Measurements from ENCODE around the gene TAX1BP3. TPM values are rescaled to one million over a fixed set of nuclear protein-coding genes. Genes with fewer than 3 reads are reported as not detected.

Gene TAX1BP3
- total and polyA plus RNA-seq, 9 donors = 42.6 to 80.5 (median 61.5) TPM

DNA sequence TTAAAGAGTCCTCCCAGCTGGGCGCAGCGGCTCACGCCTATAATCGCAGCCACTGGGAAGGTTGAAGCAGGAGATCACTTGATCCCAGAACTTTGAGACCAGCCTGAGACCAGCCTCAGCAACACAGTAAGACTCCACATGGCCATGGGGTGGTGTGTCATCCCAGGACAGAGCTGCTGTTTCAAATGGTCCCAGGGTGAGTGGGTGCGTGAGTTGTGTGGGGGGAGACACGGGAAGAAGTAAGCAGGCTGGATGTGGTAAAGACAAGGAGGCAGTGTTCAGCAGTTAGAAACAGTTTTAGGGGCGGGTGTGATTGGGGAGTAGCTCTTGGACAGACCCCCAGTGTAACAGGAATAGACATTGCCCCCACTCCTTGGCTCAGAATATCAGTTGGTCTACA lies 36.1 kb downstream of the TAX1BP3 start:
- H3K27me3 ChIP-seq (ENCODE audit: control insufficient read depth, insufficient read depth, low read length) = no peaks in the 10 kb centered on the region
- peaks cover 10% of the 10 kb centered on the region for H3K4me1 ChIP-seq (ENCODE audit: control insufficient read depth, insufficient read depth, low read length)
- no peak for DNase-seq
- no peak overlapping the region for H3K27ac ChIP-seq (ENCODE audit: low read length)
- peaks cover 35% of the 10 kb centered on the region for H3K36me3 ChIP-seq (ENCODE audit: control insufficient read depth, insufficient read depth, low read length)
- WGBS (ENCODE audit: insufficient coverage) = 98% methylated on average over 4 of the region's 7 CpGs
- H3K4me3 ChIP-seq (ENCODE audit: low read length) = no peak overlapping the region
- H3K9me3 ChIP-seq (replicated peaks; ENCODE audit: control insufficient read depth, low read depth, low read length) = no peaks in the 10 kb centered on the region

- Histone ChIP-seq H3K27ac (ENCODE audit: low read length) (no peak overlapping the region), H3K36me3 (ENCODE audit: control insufficient read depth, insufficient read depth, low read length) (peaks cover 38% of the 10 kb centered on the region), H3K9me3 (replicated peaks; ENCODE audit: control insufficient read depth, low read depth, low read length) (no peaks in the 10 kb centered on the region), H3K4me1 (ENCODE audit: control insufficient read depth, insufficient read depth, low read length) (peaks cover 7% of the 10 kb centered on the region), H3K4me3 (ENCODE audit: low read length) (no peak overlapping the region), H3K27me3 (ENCODE audit: control insufficient read depth, insufficient read depth, low read length) (no peaks in the 10 kb centered on the region)
- no peak for DNase-seq
- 48% methylated on average over 3 of the region's 10 CpGs for WGBS (ENCODE audit: insufficient coverage)
These were observed 37.6 kb downstream of the TAX1BP3 start for GRCh38 chr17:3630781-3631180.

- H3K4me1 ChIP-seq (ENCODE audit: control insufficient read depth, insufficient read depth, low read length) = peaks cover 10% of the 10 kb centered on the region
- H3K9me3 ChIP-seq (replicated peaks; ENCODE audit: control insufficient read depth, low read depth, low read length) = no peaks in the 10 kb centered on the region
- no peak for DNase-seq
- peak overlapping the region; percentile 13 for H3K27ac ChIP-seq (ENCODE audit: low read length)
- WGBS (ENCODE audit: insufficient coverage) = 92% methylated on average over 6 of the region's 11 CpGs
- H3K27me3 ChIP-seq (ENCODE audit: control insufficient read depth, insufficient read depth, low read length) = no peaks in the 10 kb centered on the region
- H3K36me3 ChIP-seq (ENCODE audit: control insufficient read depth, insufficient read depth, low read length) = peaks cover 61% of the 10 kb centered on the region
- H3K4me3 ChIP-seq (ENCODE audit: low read length) = no peak overlapping the region
These were observed 40.6 kb downstream of the TAX1BP3 start for GRCh38 chr17:3627769-3628167.

DNA sequence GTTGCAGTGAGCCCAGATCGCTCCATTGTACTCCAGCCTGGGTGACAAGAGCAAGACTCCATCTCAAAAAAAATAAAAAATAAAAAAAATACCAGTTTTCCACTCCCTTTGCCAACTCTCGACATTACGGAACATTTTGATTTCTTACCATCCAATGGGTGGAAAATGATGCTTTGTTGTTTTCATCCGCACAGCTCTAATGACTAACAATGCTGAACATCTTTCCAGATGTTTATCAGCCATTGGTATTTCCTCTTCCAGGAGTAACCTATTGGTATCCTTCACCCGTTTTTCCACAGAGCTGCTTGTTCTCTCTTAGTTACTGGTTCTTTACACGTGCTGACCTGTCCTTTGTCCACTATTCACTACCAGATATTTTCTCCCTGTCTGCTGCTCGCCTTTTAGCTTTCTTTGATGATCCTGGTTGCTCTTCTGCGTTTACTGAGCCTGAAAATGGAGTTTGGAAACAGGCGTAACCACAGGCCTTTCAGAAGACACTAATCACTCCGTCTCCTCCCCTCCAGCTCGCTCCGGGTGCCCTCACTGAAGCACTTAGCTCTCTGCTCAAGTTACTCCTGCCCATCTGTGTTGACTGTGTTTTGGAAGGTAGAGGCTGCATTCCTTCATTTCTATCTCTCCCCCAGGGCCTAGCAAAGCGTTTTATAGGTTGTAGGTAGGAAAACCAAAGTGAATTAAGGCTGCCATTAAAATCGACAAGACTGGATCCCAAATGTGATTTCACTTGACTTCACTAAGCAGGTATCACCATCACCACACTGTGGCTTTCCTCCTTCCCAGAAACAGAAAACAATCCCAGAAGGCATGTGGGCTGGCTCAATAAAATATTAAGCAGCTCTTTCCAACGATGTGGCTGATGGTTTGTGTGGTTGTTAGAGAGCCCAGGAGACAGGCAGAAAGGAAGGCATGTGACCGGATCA lies 41.3 kb downstream of the TAX1BP3 start:
- Histone ChIP-seq H3K9me3 (replicated peaks; ENCODE audit: control insufficient read depth, low read depth, low read length) (no peaks in the 10 kb centered on the region), H3K27ac (ENCODE audit: low read length) (peak overlapping the region; percentile 53), H3K36me3 (ENCODE audit: control insufficient read depth, insufficient read depth, low read length) (peaks cover 59% of the 10 kb centered on the region), H3K4me3 (ENCODE audit: low read length) (no peak overlapping the region), H3K27me3 (ENCODE audit: control insufficient read depth, insufficient read depth, low read length) (no peaks in the 10 kb centered on the region), H3K4me1 (ENCODE audit: control insufficient read depth, insufficient read depth, low read length) (peaks cover 10% of the 10 kb centered on the region)
- 75% methylated on average over 7 of the region's 16 CpGs for WGBS (ENCODE audit: insufficient coverage)
- peak; percentile 39 for DNase-seq

- no peaks in the 10 kb centered on the region for H3K9me3 ChIP-seq (replicated peaks; ENCODE audit: control insufficient read depth, low read depth, low read length)
- H3K4me1 ChIP-seq (ENCODE audit: control insufficient read depth, insufficient read depth, low read length) = peaks cover 10% of the 10 kb centered on the region
- H3K27me3 ChIP-seq (ENCODE audit: control insufficient read depth, insufficient read depth, low read length) = no peaks in the 10 kb centered on the region
- H3K36me3 ChIP-seq (ENCODE audit: control insufficient read depth, insufficient read depth, low read length) = peaks cover 59% of the 10 kb centered on the region
- no peak overlapping the region for H3K27ac ChIP-seq (ENCODE audit: low read length)
- WGBS (ENCODE audit: insufficient coverage) = 92% methylated on average over 16 of the region's 16 CpGs
- no peak for DNase-seq
- H3K4me3 ChIP-seq (ENCODE audit: low read length) = no peak overlapping the region
These were observed 45.3 kb downstream of the TAX1BP3 start for GRCh38 chr17:3622977-3623594.

GRCh38 chr17:3621146-3621720 lies 47.1 kb downstream of the TAX1BP3 start:
- Histone ChIP-seq H3K9me3 (replicated peaks; ENCODE audit: control insufficient read depth, low read depth, low read length) (peaks cover 4% of the 10 kb centered on the region), H3K27me3 (ENCODE audit: control insufficient read depth, insufficient read depth, low read length) (no peaks in the 10 kb centered on the region), H3K4me1 (ENCODE audit: control insufficient read depth, insufficient read depth, low read length) (peaks cover 10% of the 10 kb centered on the region), H3K36me3 (ENCODE audit: control insufficient read depth, insufficient read depth, low read length) (peaks cover 63% of the 10 kb centered on the region), H3K27ac (ENCODE audit: low read length) (no peak overlapping the region), H3K4me3 (ENCODE audit: low read length) (no peak overlapping the region)
- WGBS (ENCODE audit: insufficient coverage) = 91% methylated on average over 8 of the region's 8 CpGs
- no peak for DNase-seq

DNA sequence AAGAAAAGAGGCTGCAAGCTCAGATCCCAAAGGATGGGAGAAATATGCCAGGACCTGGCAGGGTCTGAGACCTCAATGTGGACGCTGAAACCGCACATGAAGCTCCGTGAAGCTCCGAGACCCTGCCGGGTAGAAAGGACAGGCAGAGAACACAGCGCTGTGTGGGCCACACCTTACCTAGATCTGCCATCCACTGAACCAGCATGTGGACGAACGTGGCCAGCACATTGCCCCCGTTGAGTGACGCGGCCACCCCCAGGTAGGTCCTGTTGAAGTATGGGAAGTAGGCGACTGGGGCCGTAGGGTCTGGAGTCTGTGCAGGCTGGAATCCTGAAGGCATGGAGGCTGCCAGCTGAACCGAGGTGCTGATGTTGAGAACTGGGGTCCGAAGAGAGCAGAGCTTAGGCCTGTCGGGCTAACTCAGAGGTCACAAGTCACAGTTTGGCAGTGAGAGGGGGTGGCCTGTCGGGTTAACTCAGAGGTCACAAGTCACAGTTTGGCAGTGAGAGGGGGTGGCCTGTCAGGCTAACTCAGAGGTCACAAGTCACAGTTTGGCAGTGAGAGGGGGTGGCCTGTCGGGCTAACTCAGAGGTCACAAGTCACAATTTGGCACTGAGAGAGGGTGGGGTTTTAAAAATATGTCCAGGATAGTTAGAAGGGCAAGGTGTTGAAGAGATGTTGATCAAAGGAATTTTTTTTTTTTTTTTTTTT lies 53.1 kb downstream of the TAX1BP3 start:
- H3K4me3 ChIP-seq (ENCODE audit: low read length) = no peak overlapping the region
- H3K27ac ChIP-seq (ENCODE audit: low read length) = no peak overlapping the region
- DNase-seq = no peak
- H3K9me3 ChIP-seq (replicated peaks; ENCODE audit: control insufficient read depth, low read depth, low read length) = peaks cover 4% of the 10 kb centered on the region
- WGBS (ENCODE audit: insufficient coverage) = 95% methylated on average over 18 of the region's 18 CpGs
- H3K27me3 ChIP-seq (ENCODE audit: control insufficient read depth, insufficient read depth, low read length) = no peaks in the 10 kb centered on the region
- H3K4me1 ChIP-seq (ENCODE audit: control insufficient read depth, insufficient read depth, low read length) = no peaks in the 10 kb centered on the region
- peaks cover 60% of the 10 kb centered on the region for H3K36me3 ChIP-seq (ENCODE audit: control insufficient read depth, insufficient read depth, low read length)

- Histone ChIP-seq H3K4me1 (ENCODE audit: control insufficient read depth, insufficient read depth, low read length) (no peaks in the 10 kb centered on the region), H3K4me3 (ENCODE audit: low read length) (no peak overlapping the region), H3K27ac (ENCODE audit: low read length) (no peak overlapping the region), H3K36me3 (ENCODE audit: control insufficient read depth, insufficient read depth, low read length) (peaks cover 70% of the 10 kb centered on the region), H3K27me3 (ENCODE audit: control insufficient read depth, insufficient read depth, low read length) (no peaks in the 10 kb centered on the region), H3K9me3 (replicated peaks; ENCODE audit: control insufficient read depth, low read depth, low read length) (peaks cover 4% of the 10 kb centered on the region)
- 93% methylated on average over 3 of the region's 6 CpGs for WGBS (ENCODE audit: insufficient coverage)
- no peak for DNase-seq
These were observed 55.3 kb downstream of the TAX1BP3 start for GRCh38 chr17:3613124-3613523.

Measured in muscle of leg (tissue), 11 donors.